ENCODE measurements around the gene NDNF. TPM values are rescaled to one million over a fixed set of nuclear protein-coding genes. Genes with fewer than 3 reads are reported as not detected.

Gene NDNF
- total RNA-seq, 1 experiment from 2014 or later = 0.22 TPM

GRCh38 chr4:121073004-121073435 is 685 bp upstream of the NDNF start:
- Histone ChIP-seq H3K9me3 (ENCODE audit: control insufficient read depth in 1 of 2, insufficient read depth in 1 of 2, low read depth in 1 of 2, low read length in 2 of 2) (no peaks in the 10 kb centered on the region), H3K4me3 (replicated peaks in 1 of 2; ENCODE audit: low read depth in 1 of 2, low read length in 2 of 2) (no peak overlapping the region), H3K36me3 (ENCODE audit: control insufficient read depth in 1 of 2, insufficient read depth in 2 of 2, low read length in 2 of 2) (no peaks in the 10 kb centered on the region), H2AFZ (ENCODE audit: low read depth, low read length, poor library complexity, severe bottlenecking) (peak overlapping the region; percentile 84), H3K79me2 (ENCODE audit: insufficient read depth, low read length) (no peaks in the 10 kb centered on the region), H3K4me2 (ENCODE audit: low read length) (peak overlapping the region; percentile 83), H3K9ac (ENCODE audit: low read length) (no peak overlapping the region), H3K4me1 (ENCODE audit: control insufficient read depth in 1 of 2, insufficient read depth in 2 of 2, low read length in 2 of 2) (peaks cover 0 to 12% of the 10 kb centered on the region in 2 experiments; a peak in 3 of 4 replicates), H4K20me1 (ENCODE audit: insufficient read depth) (no peaks in the 10 kb centered on the region), H3K27me3 (ENCODE audit: insufficient read depth, low read length) (0 out of 2 replicates have a peak, but pooled peaks cover 5% of the 10 kb centered on the region), H3K27ac (ENCODE audit: low read depth, low read length) (no peak overlapping the region), H3K9me2 (ENCODE audit: insufficient read depth) (no peaks in the 10 kb centered on the region)
- no peak for ATAC-seq
- RAD21 ChIA-PET (ENCODE audit: low non-redundant PET in 1 of 2, low total read pairs in 2 of 2, uncharacterized antibody in 2 of 2, unreplicated experiment in 2 of 2) = no interaction called here
- TF ChIP-seq CTCF (IDR thresholded peaks at IDR 0.05 in 2 of 3, conservative IDR thresholded peaks at IDR 0.05 in 1 of 3; ENCODE audit: borderline replicate concordance in 1 of 3, insufficient read depth in 1 of 3, low read depth in 2 of 3, low read length in 2 of 3) (no peak), EZH2phosphoT487 (IDR thresholded peaks at IDR 0.05; ENCODE audit: borderline replicate concordance) (no peak), CBX3 (IDR thresholded peaks at IDR 0.05; ENCODE audit: low read depth) (no peak), SRF (IDR thresholded peaks at IDR 0.05; ENCODE audit: low read depth) (no peak), POLR2A (IDR thresholded peaks at IDR 0.05; ENCODE audit: borderline replicate concordance, extremely low read depth, insufficient read depth, insufficient read length) (no peak), ZNF274 (IDR thresholded peaks at IDR 0.05; ENCODE audit: low read depth, low read length) (no peak), EGR1 (IDR thresholded peaks at IDR 0.05; ENCODE audit: low read depth) (no peak), FOSL1 (IDR thresholded peaks at IDR 0.05; ENCODE audit: low read depth) (no peak), ATF3 (IDR thresholded peaks at IDR 0.05) (no peak), ZFX (IDR thresholded peaks at IDR 0.05) (no peak), SP1 (IDR thresholded peaks at IDR 0.05; ENCODE audit: low read depth) (no peak), ELF1 (IDR thresholded peaks at IDR 0.05; ENCODE audit: borderline replicate concordance, low read depth) (no peak), JUND (IDR thresholded peaks at IDR 0.05) (no peak), POLR2AphosphoS5 (IDR thresholded peaks at IDR 0.05; ENCODE audit: low read depth, low read length) (no peak)
- CTCF ChIA-PET = no interaction called here
- no TSS peak for BruUV-seq (replicated peaks)
- DNase-seq (ENCODE audit: low read depth, low spot score) = no peak
- POLR2A ChIA-PET = no interaction called here
- intact Hi-C loops (cut with micrococcal nuclease) = no loop called here

All from HCT116 (cell line).